ENCODE measurements around the gene SLC44A5. TPM values are rescaled to one million over a fixed set of nuclear protein-coding genes. Genes with fewer than 3 reads are reported as not detected.

The SLC44A5 gene
- total RNA-seq, 1 experiment from 2014 or later, result 2.4 TPM

DNA sequence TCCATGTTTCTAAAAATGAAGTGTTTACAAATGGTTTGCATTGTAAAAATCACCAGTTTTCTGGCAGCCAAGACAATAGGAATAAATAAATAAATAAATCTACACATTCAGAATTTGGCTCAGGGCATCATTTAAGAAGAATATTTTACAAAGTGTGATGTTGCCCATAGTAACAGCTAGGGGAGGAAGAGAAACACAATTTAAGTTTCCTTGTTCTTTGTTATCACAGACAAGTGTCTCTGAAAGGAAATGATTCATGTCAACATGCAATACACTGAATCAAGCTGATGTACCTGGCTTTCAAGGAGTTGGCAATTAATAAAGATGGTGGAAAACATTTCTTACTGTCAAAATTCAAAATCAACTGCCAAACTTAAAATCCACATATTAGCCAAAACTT, 402.1 kb downstream of the SLC44A5 start:
- Histone ChIP-seq H2BK20ac (ENCODE audit: low read depth, low read length, poor library complexity, severe bottlenecking) (no peak overlapping the region), H3K4me1 (ENCODE audit: insufficient read depth, low read length) (no peaks in the 10 kb centered on the region), H3K4me2 (ENCODE audit: insufficient read depth, insufficient read length, low read length) (no peak overlapping the region), H2AFZ (ENCODE audit: low read length) (no peak overlapping the region), H3K23ac (ENCODE audit: insufficient read length, low read depth, low read length) (no peak overlapping the region), H4K8ac (replicated peaks; ENCODE audit: insufficient read length, low read depth, low read length) (no peak overlapping the region), H3K4ac (ENCODE audit: low read depth, low read length) (no peak overlapping the region), H3K79me2 (ENCODE audit: insufficient read depth, low read length) (no peaks in the 10 kb centered on the region), H2AK5ac (ENCODE audit: insufficient read length, low read length) (no peak overlapping the region), H3K18ac (ENCODE audit: insufficient read length, low read depth, low read length) (no peak overlapping the region), H4K20me1 (ENCODE audit: control insufficient read depth, insufficient read depth, insufficient read length) (no peaks in the 10 kb centered on the region), H3K9ac (ENCODE audit: extremely low read depth, insufficient read length, low read length) (no peak overlapping the region), H3K79me1 (ENCODE audit: insufficient read depth, low read depth, low read length, poor library complexity, severe bottlenecking) (no peaks in the 10 kb centered on the region), H2BK5ac (ENCODE audit: insufficient read length, low read length) (no peak overlapping the region), H3K27ac (ENCODE audit: insufficient read length, low read depth, low read length) (no peak overlapping the region), H4K91ac (ENCODE audit: insufficient read length, low read depth, low read length) (no peak overlapping the region), H2BK12ac (ENCODE audit: insufficient read length, low read depth, low read length) (no peak overlapping the region), H3K14ac (ENCODE audit: insufficient read depth, low read length) (no peak overlapping the region), H3K27me3 (ENCODE audit: insufficient read depth, low read length) (no peaks in the 10 kb centered on the region), H3T11ph (ENCODE audit: low read length) (no peak overlapping the region), H3K9me3 (ENCODE audit: control insufficient read depth, low read depth, low read length) (no peaks in the 10 kb centered on the region), H2BK120ac (ENCODE audit: low read depth, low read length, poor library complexity, severe bottlenecking) (no peak overlapping the region), H3K23me2 (ENCODE audit: insufficient read length, low read depth, low read length, poor library complexity, severe bottlenecking) (no peaks in the 10 kb centered on the region), H3K56ac (ENCODE audit: insufficient read length, low read depth, low read length) (no peak overlapping the region), H4K5ac (ENCODE audit: insufficient read length, low read depth, low read length) (no peak overlapping the region), H2BK15ac (ENCODE audit: low read depth, low read length) (no peak overlapping the region)
- no peak for DNase-seq
- Mint-ChIP-seq H3K36me3 (ENCODE audit: insufficient read depth in 1 of 3, low read depth in 3 of 3) (no peaks in the 10 kb centered on the region), H3K9me3 (no peaks in the 10 kb centered on the region), H3K27ac (no peak overlapping the region), H3K4me3 (no peak overlapping the region), H3K4me1 (peaks cover 6 to 9% of the 10 kb centered on the region in 2 experiments), H3K27me3 (ENCODE audit: low read depth) (no peaks in the 10 kb centered on the region)
- TF ChIP-seq, protein P1, sequence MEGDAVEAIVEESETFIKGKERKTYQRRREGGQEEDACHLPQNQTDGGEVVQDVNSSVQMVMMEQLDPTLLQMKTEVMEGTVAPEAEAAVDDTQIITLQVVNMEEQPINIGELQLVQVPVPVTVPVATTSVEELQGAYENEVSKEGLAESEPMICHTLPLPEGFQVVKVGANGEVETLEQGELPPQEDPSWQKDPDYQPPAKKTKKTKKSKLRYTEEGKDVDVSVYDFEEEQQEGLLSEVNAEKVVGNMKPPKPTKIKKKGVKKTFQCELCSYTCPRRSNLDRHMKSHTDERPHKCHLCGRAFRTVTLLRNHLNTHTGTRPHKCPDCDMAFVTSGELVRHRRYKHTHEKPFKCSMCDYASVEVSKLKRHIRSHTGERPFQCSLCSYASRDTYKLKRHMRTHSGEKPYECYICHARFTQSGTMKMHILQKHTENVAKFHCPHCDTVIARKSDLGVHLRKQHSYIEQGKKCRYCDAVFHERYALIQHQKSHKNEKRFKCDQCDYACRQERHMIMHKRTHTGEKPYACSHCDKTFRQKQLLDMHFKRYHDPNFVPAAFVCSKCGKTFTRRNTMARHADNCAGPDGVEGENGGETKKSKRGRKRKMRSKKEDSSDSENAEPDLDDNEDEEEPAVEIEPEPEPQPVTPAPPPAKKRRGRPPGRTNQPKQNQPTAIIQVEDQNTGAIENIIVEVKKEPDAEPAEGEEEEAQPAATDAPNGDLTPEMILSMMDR (conservative IDR thresholded peaks at IDR 0.05), result no peak
